Measurements from ENCODE around the gene CRTC3.

DNA sequence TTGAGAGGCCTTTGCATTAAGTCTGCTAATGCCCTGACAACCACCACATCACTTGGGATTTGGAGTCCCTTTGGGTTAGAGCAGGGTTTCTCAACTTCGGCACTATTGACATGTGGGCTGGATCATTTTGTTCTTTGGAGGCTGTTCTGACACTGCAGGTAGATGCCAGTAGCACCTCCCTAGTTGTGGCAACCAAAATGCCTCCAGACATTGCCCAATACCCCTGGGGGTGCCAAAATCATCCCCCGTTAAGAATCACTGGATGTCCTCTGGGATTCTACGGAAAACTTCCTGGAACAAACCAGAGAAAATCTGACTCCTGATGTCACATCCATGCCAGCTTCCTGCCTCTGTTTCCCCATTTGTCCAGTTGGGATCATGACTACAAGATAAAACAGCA lies 150.2 kb downstream of the CRTC3 start:
- TF ChIP-seq, protein P1, sequence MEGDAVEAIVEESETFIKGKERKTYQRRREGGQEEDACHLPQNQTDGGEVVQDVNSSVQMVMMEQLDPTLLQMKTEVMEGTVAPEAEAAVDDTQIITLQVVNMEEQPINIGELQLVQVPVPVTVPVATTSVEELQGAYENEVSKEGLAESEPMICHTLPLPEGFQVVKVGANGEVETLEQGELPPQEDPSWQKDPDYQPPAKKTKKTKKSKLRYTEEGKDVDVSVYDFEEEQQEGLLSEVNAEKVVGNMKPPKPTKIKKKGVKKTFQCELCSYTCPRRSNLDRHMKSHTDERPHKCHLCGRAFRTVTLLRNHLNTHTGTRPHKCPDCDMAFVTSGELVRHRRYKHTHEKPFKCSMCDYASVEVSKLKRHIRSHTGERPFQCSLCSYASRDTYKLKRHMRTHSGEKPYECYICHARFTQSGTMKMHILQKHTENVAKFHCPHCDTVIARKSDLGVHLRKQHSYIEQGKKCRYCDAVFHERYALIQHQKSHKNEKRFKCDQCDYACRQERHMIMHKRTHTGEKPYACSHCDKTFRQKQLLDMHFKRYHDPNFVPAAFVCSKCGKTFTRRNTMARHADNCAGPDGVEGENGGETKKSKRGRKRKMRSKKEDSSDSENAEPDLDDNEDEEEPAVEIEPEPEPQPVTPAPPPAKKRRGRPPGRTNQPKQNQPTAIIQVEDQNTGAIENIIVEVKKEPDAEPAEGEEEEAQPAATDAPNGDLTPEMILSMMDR (IDR thresholded peaks at IDR 0.05), result no peak
- TF ChIP-seq POLR2A (IDR thresholded peaks at IDR 0.05), result no peak

Measured in testis (tissue), 2 donors.